ENCODE results near the gene HRNR.

Gene HRNR

GRCh38 chr1:152188673-152189591 is 35.1 kb downstream of the HRNR start:
- no peak for DNase-seq

GRCh38 chr1:152186556-152187285 is 37.3 kb downstream of the HRNR start:
- no peak for DNase-seq

GRCh38 chr1:152185544-152186391 is 38.2 kb downstream of the HRNR start:
- peak; percentile 53 for DNase-seq

GRCh38 chr1:152182944-152183361 is 41.0 kb downstream of the HRNR start:
- DNase-seq: no peak

GRCh38 chr1:152182431-152182830 is 41.6 kb downstream of the HRNR start:
- DNase-seq: no peak

GRCh38 chr1:152179566-152179965 is 44.4 kb downstream of the HRNR start:
- DNase-seq: no peak

- no peak for DNase-seq
These were observed 53.6 kb downstream of the HRNR start for GRCh38 chr1:152170287-152170905.

- DNase-seq: no peak
These were observed 54.5 kb downstream of the HRNR start for GRCh38 chr1:152169366-152170025.

- DNase-seq: no peak
These were observed 55.5 kb downstream of the HRNR start for GRCh38 chr1:152168535-152168868.

GRCh38 chr1:152167835-152168534 is 56.0 kb downstream of the HRNR start:
- no peak for DNase-seq

- DNase-seq: no peak
These were observed 57.0 kb downstream of the HRNR start for GRCh38 chr1:152166966-152167365.

- DNase-seq: no peak
These were observed 58.5 kb downstream of the HRNR start for GRCh38 chr1:152165286-152166077.

GRCh38 chr1:152164517-152165136 is 59.4 kb downstream of the HRNR start:
- DNase-seq: no peak

- no peak for DNase-seq
These were observed 61.1 kb downstream of the HRNR start for GRCh38 chr1:152162792-152163463.
